HEK293T (cell line): ENCODE results near the gene CAMKMT.

Experiments
- CTCF ChIA-PET: fragments of 350-600 bp; formaldehyde crosslinking; extraction: SDS; loops from one replicate; lab custom pipeline; 2021; ENCODE audit warnings: antibody characterized with exemption, inconsistent platforms; lab: Yijun Ruan, JAX
- POLR2A ChIA-PET: fragments of 350-600 bp; formaldehyde crosslinking; extraction: SDS; loops from one replicate; lab custom pipeline; 2020; ENCODE audit warnings: antibody characterized with exemption, inconsistent platforms; lab: Yijun Ruan, JAX
- DNase-seq: peaks from one replicate; pipeline ENCODE4 v3.0.0; 2012; ENCODE audit warnings: mixed read lengths; ENCODE audit errors: extremely low spot score
- ARNT ChIP-seq: fragments of 450-650 bp; IDR thresholded peaks from 2 replicates; pipeline ENCODE4 v1.6.1; 2017; ENCODE audit warnings: mild to moderate bottlenecking
- BHLHE40 ChIP-seq: fragments of 450-650 bp; IDR thresholded peaks from 2 replicates; pipeline ENCODE4 v1.6.1; 2016; ENCODE audit warnings: mild to moderate bottlenecking, moderate library complexity, borderline replicate concordance
- CTBP1 ChIP-seq: fragments of 450-650 bp; IDR thresholded peaks from 2 replicates; pipeline ENCODE4 v1.6.1; 2016; ENCODE audit warnings: borderline replicate concordance
- ELF4 ChIP-seq: fragments of 450-650 bp; IDR thresholded peaks from 2 replicates; pipeline ENCODE4 v1.6.1; 2017; ENCODE audit warnings: antibody characterized with exemption
- FOXA1 ChIP-seq: fragments of 450-650 bp; IDR thresholded peaks from 2 replicates; pipeline ENCODE4 v1.6.1; 2016; ENCODE audit warnings: mild to moderate bottlenecking
- FOXK2 ChIP-seq: fragments of 450-650 bp; IDR thresholded peaks from 2 replicates; pipeline ENCODE4 v1.6.1; 2016; ENCODE audit warnings: mild to moderate bottlenecking
- FOXM1 ChIP-seq: fragments of 450-650 bp; IDR thresholded peaks from 2 replicates; pipeline ENCODE4 v1.6.1; 2017; ENCODE audit warnings: mild to moderate bottlenecking, borderline replicate concordance
- HDGF ChIP-seq: fragments of 450-650 bp; IDR thresholded peaks from 2 replicates; pipeline ENCODE4 v1.6.1; 2017; ENCODE audit warnings: antibody characterized with exemption, borderline replicate concordance
- L3MBTL2 ChIP-seq: fragments of 450-650 bp; conservative IDR thresholded peaks from 2 replicates; pipeline ENCODE4 v1.6.1; 2016; ENCODE audit warnings: mild to moderate bottlenecking
- LEF1 ChIP-seq: fragments of 450-650 bp; IDR thresholded peaks from 2 replicates; pipeline ENCODE4 v1.6.1; 2017; ENCODE audit warnings: mild to moderate bottlenecking, borderline replicate concordance
- NFRKB ChIP-seq: fragments of 450-650 bp; IDR thresholded peaks from 2 replicates; pipeline ENCODE4 v1.6.1; 2016; ENCODE audit warnings: mild to moderate bottlenecking, moderate library complexity
- PKNOX1 ChIP-seq: fragments of 450-650 bp; IDR thresholded peaks from 2 replicates; pipeline ENCODE4 v1.6.1; 2016
- SP1 ChIP-seq: fragments of 450-650 bp; IDR thresholded peaks from 2 replicates; pipeline ENCODE4 v1.6.1; 2017
- SUZ12 ChIP-seq: fragments of 450-650 bp; IDR thresholded peaks from 2 replicates; pipeline ENCODE4 v1.6.1; 2016; ENCODE audit warnings: mild to moderate bottlenecking
- TARDBP ChIP-seq: fragments of 450-650 bp; IDR thresholded peaks from 2 replicates; pipeline ENCODE4 v1.6.1; 2016
- ZNF384 ChIP-seq: fragments of 450-650 bp; IDR thresholded peaks from 2 replicates; pipeline ENCODE4 v1.6.1; 2016

Gene CAMKMT

DNA sequence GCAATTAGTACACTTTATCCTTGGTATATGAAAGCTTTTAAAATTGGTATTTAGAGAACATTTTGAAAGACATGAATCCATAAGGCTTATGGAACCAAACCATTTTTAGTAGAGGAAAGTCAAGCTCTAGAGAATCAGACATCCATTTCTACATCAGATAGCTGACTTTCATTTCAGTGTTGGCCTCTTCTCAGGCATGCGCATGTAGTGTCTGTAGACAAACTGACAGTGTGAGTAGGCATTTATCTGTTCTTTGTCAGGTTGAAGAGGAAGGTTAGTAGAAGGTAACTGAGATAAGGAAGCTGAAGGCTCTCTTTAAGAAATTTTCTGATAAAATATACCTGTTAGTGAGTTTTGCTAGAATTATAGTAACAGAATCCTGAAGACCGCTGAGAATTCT is 357.8 kb downstream of the CAMKMT start:
- POLR2A ChIA-PET, result no interaction called here
- TF ChIP-seq FOXA1 (no peak), CTBP1 (no peak), HDGF (no peak), SP1 (no peak), L3MBTL2 (no peak), ARNT (no peak), LEF1 (no peak), FOXM1 (no peak), SUZ12 (no peak), ELF4 (no peak), PKNOX1 (no peak), NFRKB (no peak)
- DNase-seq, result no peak
- CTCF ChIA-PET, result no interaction called here

GRCh38 chr2:44722026-44722625 is 360.4 kb downstream of the CAMKMT start:
- CTCF ChIA-PET, result no interaction called here
- POLR2A ChIA-PET, result no interaction called here
- no peak for TF ChIP-seq ZNF384
- TF ChIP-seq ELF4, result no peak
- TF ChIP-seq FOXA1, result no peak
- TF ChIP-seq NFRKB, result no peak
- no peak for TF ChIP-seq BHLHE40
- no peak for DNase-seq

- ChIA-PET POLR2A (no interaction called here), CTCF (no interaction called here)
- no peak for DNase-seq
- TF ChIP-seq BHLHE40, result no peak
- no peak for TF ChIP-seq SP1
- TF ChIP-seq LEF1, result no peak
- TF ChIP-seq NFRKB, result no peak
- TF ChIP-seq SUZ12, result no peak
- no peak for TF ChIP-seq HDGF
- TF ChIP-seq PKNOX1, result no peak
- TF ChIP-seq L3MBTL2, result no peak
- no peak for TF ChIP-seq ELF4
- no peak for TF ChIP-seq FOXM1
- no peak for TF ChIP-seq ARNT
- TF ChIP-seq CTBP1, result no peak
- TF ChIP-seq ZNF384, result no peak
- TF ChIP-seq TARDBP, result no peak
Observed at GRCh38 chr2:44723921-44724320, 362.2 kb downstream of the CAMKMT start.

DNA sequence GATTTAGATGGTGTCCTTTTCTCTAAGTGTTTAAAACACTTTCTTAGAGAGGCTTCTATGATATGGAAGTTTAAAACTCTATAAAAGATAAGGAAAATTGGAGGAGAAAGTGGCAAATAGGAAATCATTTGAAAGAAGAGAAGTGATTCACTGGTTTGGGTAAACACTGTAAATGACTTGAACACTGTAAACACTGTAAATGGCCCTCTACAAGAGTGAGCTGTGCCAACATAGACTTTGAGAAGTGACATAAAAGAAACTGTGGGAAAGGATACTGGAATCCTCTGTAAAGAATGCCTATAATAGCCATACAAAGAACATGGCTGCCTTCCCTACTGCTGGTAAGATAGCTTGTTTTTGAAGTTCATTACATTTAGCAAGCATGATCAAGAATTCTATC is 368.8 kb downstream of the CAMKMT start:
- POLR2A ChIA-PET, result no interaction called here
- no peak for DNase-seq
- CTCF ChIA-PET, result no interaction called here
- no peak for TF ChIP-seq HDGF
- no peak for TF ChIP-seq ARNT

- ChIA-PET CTCF (interaction anchor here (1.0 kb wide), 1 partner anchor 252 kb away, joined by 5 read pairs; no protein-coding TSS in a partner anchor), POLR2A (no interaction called here)
- no peak for DNase-seq
- TF ChIP-seq HDGF (no peak), FOXA1 (no peak), ELF4 (no peak), LEF1 (no peak), ZNF384 (no peak), SP1 (no peak), ARNT (no peak), PKNOX1 (no peak), BHLHE40 (no peak)
Observed at GRCh38 chr2:44731505-44731904, 369.8 kb downstream of the CAMKMT start.

GRCh38 chr2:44736270-44736942 is 374.7 kb downstream of the CAMKMT start:
- ChIA-PET CTCF (no interaction called here), POLR2A (no interaction called here)
- no peak for DNase-seq
- TF ChIP-seq LEF1 (no peak), NFRKB (no peak), FOXM1 (no peak), HDGF (no peak), L3MBTL2 (no peak), PKNOX1 (no peak), ARNT (no peak), FOXK2 (no peak), FOXA1 (no peak), ZNF384 (no peak), SP1 (no peak), BHLHE40 (no peak), TARDBP (no peak), ELF4 (no peak), SUZ12 (no peak), CTBP1 (no peak)
